IMR-90 (cell line): ENCODE measurements around the gene FSTL5. TPM values are rescaled to one million over a fixed set of nuclear protein-coding genes. Genes with fewer than 3 reads are reported as not detected.

Source experiments
- ATAC-seq: fragments of 200-7000 bp; cut with Tn5 transposase; 2 replicates; pipeline ENCODE4 v1.9.1; 2020; ENCODE audit warnings: low read depth, mild to moderate bottlenecking, moderate library complexity
- BruUV-seq: library from RNA; stranded (reverse); fragments of 400-500 nt; replicated peaks from 2 replicates; lab custom pipeline; 2021; lab: Mats Ljungman, UMichigan
- CTCF ChIA-PET: fragments of 300-600 bp; formaldehyde crosslinking; extraction: SDS; loops from one replicate; lab custom pipeline; 2021; ENCODE audit warnings: antibody characterized with exemption; lab: Yijun Ruan, JAX
- POLR2A ChIA-PET: fragments of 300-600 bp; sonication (Branson Sonifier 250); formaldehyde crosslinking; loops from one replicate; lab custom pipeline; 2022; ENCODE audit warnings: antibody characterized with exemption; ENCODE audit not compliant: unreplicated experiment; lab: Charles Lee
- DNase-seq: peaks from one replicate; pipeline ENCODE4 v3.0.0; 2013
- H2AFZ ChIP-seq: replicated peaks from 2 replicates; pipeline ENCODE3; 2013; ENCODE audit warnings: low read length, mild to moderate bottlenecking; ENCODE audit not compliant: poor library complexity
- H2AK5ac ChIP-seq: 2 replicates; pipeline ENCODE4 v1.6.1; 2013; ENCODE audit warnings: low read depth, low read length, inconsistent platforms
- H2AK9ac ChIP-seq: replicated peaks from 2 replicates; pipeline ENCODE3; 2013; ENCODE audit warnings: mild to moderate bottlenecking, low read depth, low read length, moderate library complexity; ENCODE audit not compliant: poor library complexity
- H2BK120ac ChIP-seq: 2 replicates; pipeline ENCODE4 v1.6.1; 2013; ENCODE audit warnings: low read depth, low read length, inconsistent platforms
- H2BK15ac ChIP-seq: 3 replicates; pipeline ENCODE4 v1.6.1; 2013; ENCODE audit warnings: low read depth, low read length, inconsistent platforms
- H2BK20ac ChIP-seq: 2 replicates; pipeline ENCODE4 v1.6.1; 2013; ENCODE audit warnings: low read depth, mild to moderate bottlenecking, inconsistent platforms, low read length, moderate library complexity
- H2BK5ac ChIP-seq: 2 replicates; pipeline ENCODE4 v1.6.1; 2013; ENCODE audit warnings: mild to moderate bottlenecking, low read depth, low read length, inconsistent platforms; ENCODE audit not compliant: poor library complexity, severe bottlenecking
- H3K14ac ChIP-seq: replicated peaks from 2 replicates; pipeline ENCODE4 v1.6.1; 2013; ENCODE audit warnings: low read depth, low read length, inconsistent platforms
- H3K18ac ChIP-seq: 2 replicates; pipeline ENCODE4 v1.6.1; 2013; ENCODE audit warnings: low read depth, low read length, control low read depth
- H3K23ac ChIP-seq: 2 replicates; pipeline ENCODE4 v1.6.1; 2013; ENCODE audit warnings: low read depth, low read length, inconsistent platforms
- H3K27ac ChIP-seq: 2 replicates; pipeline ENCODE4 v1.5.1; 2013; ENCODE audit warnings: mild to moderate bottlenecking, control low read depth, low read length; ENCODE audit not compliant: insufficient read depth
- H3K27me3 ChIP-seq: 2 replicates; pipeline ENCODE4 v1.6.1; 2013; ENCODE audit warnings: low read length; ENCODE audit not compliant: control insufficient read depth, insufficient read depth
- H3K36me3 ChIP-seq: 2 replicates; pipeline ENCODE4 v1.6.1; 2013; ENCODE audit warnings: low read length, mixed read lengths; ENCODE audit not compliant: control insufficient read depth, insufficient read depth
- H3K4ac ChIP-seq: 2 replicates; pipeline ENCODE4 v1.6.1; 2013; ENCODE audit warnings: low read depth, low read length, inconsistent platforms
- H3K4me1 ChIP-seq: 2 replicates; pipeline ENCODE4 v1.6.1; 2013; ENCODE audit warnings: low read length, mixed read lengths; ENCODE audit not compliant: control insufficient read depth, insufficient read depth
- H3K4me2 ChIP-seq: 2 replicates; pipeline ENCODE4 v1.6.1; 2013; ENCODE audit warnings: low read depth, mild to moderate bottlenecking, control low read depth, low read length, moderate library complexity
- H3K4me3 ChIP-seq: 2 replicates; pipeline ENCODE4 v1.5.1; 2013; ENCODE audit warnings: low read depth, mild to moderate bottlenecking, control low read depth, low read length, moderate library complexity; ENCODE audit not compliant: insufficient read depth
- H3K56ac ChIP-seq: 2 replicates; pipeline ENCODE4 v1.6.1; 2013; ENCODE audit warnings: low read length, inconsistent platforms; ENCODE audit not compliant: insufficient read depth; ENCODE audit errors: extremely low read depth
- H3K79me1 ChIP-seq, 2 experiments: 2 replicates each; pipeline ENCODE4 v1.6.1; 2013; ENCODE audit warnings: low read length in 2 of 2, inconsistent platforms in 1 of 2, low read depth in 1 of 2
- H3K9ac ChIP-seq: 2 replicates; pipeline ENCODE4 v1.6.1; 2013; ENCODE audit warnings: low read depth, low read length, control low read depth
- H3K9me1 ChIP-seq: 2 replicates; pipeline ENCODE4 v1.6.1; 2013; ENCODE audit warnings: low read length, inconsistent platforms; ENCODE audit not compliant: insufficient read depth
- H3K9me3 ChIP-seq: 2 replicates; pipeline ENCODE4 v1.6.1; 2013; ENCODE audit warnings: low read length; ENCODE audit not compliant: control insufficient read depth, insufficient read depth
- H4K20me1 ChIP-seq: 2 replicates; pipeline ENCODE4 v1.6.1; 2013; ENCODE audit warnings: low read length, inconsistent platforms; ENCODE audit not compliant: insufficient read depth
- H4K5ac ChIP-seq: 2 replicates; pipeline ENCODE4 v1.6.1; 2013; ENCODE audit warnings: mild to moderate bottlenecking, low read depth, low read length, control low read depth
- H4K8ac ChIP-seq, 2 experiments: 2 replicates each; pipeline ENCODE4 v1.6.1; 2013; ENCODE audit warnings: low read depth in 2 of 2, low read length in 2 of 2, control low read depth in 1 of 2, inconsistent platforms in 1 of 2
- H4K91ac ChIP-seq: 2 replicates; pipeline ENCODE4 v1.6.1; 2013; ENCODE audit warnings: low read depth, low read length, inconsistent platforms; ENCODE audit not compliant: insufficient read depth
- CEBPB ChIP-seq: IDR thresholded peaks from 2 replicates; pipeline ENCODE4 v1.6.1; 2012; ENCODE audit warnings: low read depth, low read length, improper control_type of control experiment
- CTCF ChIP-seq: conservative IDR thresholded peaks from 2 replicates; pipeline ENCODE4 v1.5.1; 2012; ENCODE audit warnings: mild to moderate bottlenecking, low read depth, low read length, improper control_type of control experiment
- ELK1 ChIP-seq: fragments of 150-350 bp; IDR thresholded peaks from 2 replicates; pipeline ENCODE4 v1.6.1; 2016; ENCODE audit warnings: low read depth, mild to moderate bottlenecking, low read length, moderate library complexity, borderline replicate concordance
- MAFK ChIP-seq: IDR thresholded peaks from 2 replicates; pipeline ENCODE4 v1.6.1; 2012; ENCODE audit warnings: low read depth, low read length, improper control_type of control experiment
- POLR2A ChIP-seq: IDR thresholded peaks from 2 replicates; pipeline ENCODE4 v1.6.1; 2012; ENCODE audit warnings: mild to moderate bottlenecking, low read depth, low read length
- RFX5 ChIP-seq: IDR thresholded peaks from 2 replicates; pipeline ENCODE4 v1.8.0; 2012; ENCODE audit warnings: low read depth, mild to moderate bottlenecking, low read length, moderate library complexity
- USF2 ChIP-seq: fragments of 150-350 bp; IDR thresholded peaks from 2 replicates; pipeline ENCODE4 v1.6.1; 2017; ENCODE audit warnings: mild to moderate bottlenecking, antibody characterized with exemption, low read length, low read depth
- WGBS, 2 experiments: methylation state at CpG; one replicate each; pipeline versions ENCODE4 v1.1.5 to v1.1.7; 2013; ENCODE audit warnings: missing lambda C conversion rate in 2 of 2; ENCODE audit not compliant: insufficient read length in 1 of 2; ENCODE audit errors: extremely low coverage in 2 of 2; 5-methylcytosine and 5-hydroxymethylcytosine counted together
- dilution Hi-C: fragments of 300-500 bp; cut with HindIII; formaldehyde crosslinking; loops from one replicate; pipeline ENCODE4 v1.14.3; 2018; ENCODE audit warnings: low sequenced_read_pairs; ENCODE audit not compliant: unreplicated experiment
- in situ Hi-C: fragments of 300-500 bp; cut with MboI; formaldehyde crosslinking; loops from 3 replicates; pipeline ENCODE4 v1.14.3; 2019; ENCODE audit warnings: low sequenced_read_pairs, inconsistent platforms, mixed read lengths
- intact Hi-C: fragments of 100-400 bp; cut with micrococcal nuclease; formaldehyde crosslinking; loops from 2 replicates; pipeline ENCODE4 v1.10.0; 2022
- polyA plus RNA-seq, 3 experiments: library from polyadenylated mRNA; depleted of rRNA; stranded (reverse); fragments of >200 nt; gene quantifications; 2 replicates each; pipeline ENCODE4 v1.2.3, GENCODE V29; 2012; ENCODE audit warnings: low replicate concordance in 1 of 3
- total RNA-seq: library from RNA; depleted of rRNA; stranded (reverse); fragments of >200 nt; gene quantifications from 2 replicates; pipeline ENCODE4 v1.2.3, GENCODE V29; 2012

The FSTL5 gene
- total and polyA plus RNA-seq, 2 of the 4 experiments (the other 2 are of a cell fraction), result under 0.01 TPM; not detected in 1

- no peak overlapping the region for H2BK5ac ChIP-seq
- no CpG with 5 or more reads among the region's 2 CpGs for WGBS, 2 experiments
- H4K20me1 ChIP-seq, result no peaks in the 10 kb centered on the region
- no peak for TF ChIP-seq CEBPB
- TF ChIP-seq POLR2A, result no peak
- no peak for TF ChIP-seq CTCF
- no peak for TF ChIP-seq ELK1
- TF ChIP-seq MAFK, result peak; percentile 62
- TF ChIP-seq USF2, result no peak
- TF ChIP-seq RFX5, result no peak
- H2AK5ac ChIP-seq, result no peak overlapping the region
- no peak overlapping the region for H3K27ac ChIP-seq
- no peak overlapping the region for H3K4ac ChIP-seq
- intact Hi-C loops (no loop called here), in situ Hi-C loops (no loop called here), dilution Hi-C loops (no loop called here)
- no peak overlapping the region for H3K14ac ChIP-seq
- no peak overlapping the region for H2BK120ac ChIP-seq
- H3K4me3 ChIP-seq, result no peak overlapping the region
- ATAC-seq (no peak), DNase-seq (no peak)
- H4K5ac ChIP-seq, result no peak overlapping the region
- no peak overlapping the region for H3K18ac ChIP-seq
- H3K9me1 ChIP-seq, result no peaks in the 10 kb centered on the region
- H2AFZ ChIP-seq, result no peak overlapping the region
- no peak overlapping the region for H3K56ac ChIP-seq
- ChIA-PET POLR2A (no interaction called here), CTCF (interaction anchor here (0.7 kb wide), 1 partner anchor 45 kb away, joined by 3 read pairs; no protein-coding TSS in a partner anchor)
- H3K9ac ChIP-seq, result no peak overlapping the region
- no TSS peak for BruUV-seq
- H3K4me2 ChIP-seq, result no peak overlapping the region
- H4K91ac ChIP-seq, result no peak overlapping the region
- no peak overlapping the region for H2BK15ac ChIP-seq
- H4K8ac ChIP-seq, result no peak overlapping the region
- H3K27me3 ChIP-seq, result no peaks in the 10 kb centered on the region
- H3K23ac ChIP-seq, result no peak overlapping the region
- no peaks in the 10 kb centered on the region for H3K79me1 ChIP-seq
- H2AK9ac ChIP-seq, result no peak overlapping the region
- no peaks in the 10 kb centered on the region for H3K36me3 ChIP-seq
- peaks cover 3% of the 10 kb centered on the region; the same call in 1 of the 2 replicates for H3K9me3 ChIP-seq
- H3K4me1 ChIP-seq, result no peaks in the 10 kb centered on the region
- no peak overlapping the region for H2BK20ac ChIP-seq
Measured at GRCh38 chr4:162209706-162210105, 45.9 kb upstream of the FSTL5 start.
